ENCODE data around the gene TGFB2.

The TGFB2 gene

DNA sequence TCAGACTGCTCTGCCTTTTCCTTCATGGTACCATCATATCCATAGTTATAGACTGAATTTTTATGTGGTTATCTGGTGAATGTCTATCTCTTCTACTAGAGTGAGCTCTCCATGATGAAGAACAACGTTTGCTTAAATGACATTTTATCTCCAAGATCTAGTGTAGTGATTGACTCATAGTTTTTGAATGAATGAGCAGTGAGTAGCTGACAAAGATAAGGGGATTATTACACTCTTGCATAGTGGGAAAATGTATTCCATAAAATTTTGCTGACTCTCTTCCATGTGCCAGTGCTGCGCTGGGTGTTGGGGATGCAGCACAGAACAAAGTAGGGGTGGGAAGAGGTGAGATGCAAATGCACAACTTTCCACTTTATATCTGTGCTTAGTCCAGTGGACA lies 147.7 kb downstream of the TGFB2 start:
- H3K4me1 Mint-ChIP-seq, result no peaks in the 10 kb centered on the region
- H3K27me3 Mint-ChIP-seq, result no peaks in the 10 kb centered on the region
- H3K9me3 Mint-ChIP-seq, result no peaks in the 10 kb centered on the region
- DNase-seq, result no peak
- CTCF ChIA-PET, result no interaction called here
- H3K36me3 Mint-ChIP-seq, result no peaks in the 10 kb centered on the region
- no peak overlapping the region for H3K27ac Mint-ChIP-seq
- no peak overlapping the region for H3K4me3 Mint-ChIP-seq

GRCh38 chr1:218493986-218494385 lies 148.8 kb downstream of the TGFB2 start:
- H3K27me3 Mint-ChIP-seq, result no peaks in the 10 kb centered on the region
- H3K36me3 Mint-ChIP-seq, result no peaks in the 10 kb centered on the region

More at GRCh38 chr1:218493986-218494385, 148.8 kb downstream of the TGFB2 start:
- Mint-ChIP-seq H3K4me3 (no peak overlapping the region), H3K4me1 (no peaks in the 10 kb centered on the region), H3K9me3 (no peaks in the 10 kb centered on the region), H3K27ac (no peak overlapping the region)
- CTCF ChIA-PET, result no interaction called here
- no peak for DNase-seq
